ENCODE results near the gene CASKIN1.

CASKIN1 gene

DNA sequence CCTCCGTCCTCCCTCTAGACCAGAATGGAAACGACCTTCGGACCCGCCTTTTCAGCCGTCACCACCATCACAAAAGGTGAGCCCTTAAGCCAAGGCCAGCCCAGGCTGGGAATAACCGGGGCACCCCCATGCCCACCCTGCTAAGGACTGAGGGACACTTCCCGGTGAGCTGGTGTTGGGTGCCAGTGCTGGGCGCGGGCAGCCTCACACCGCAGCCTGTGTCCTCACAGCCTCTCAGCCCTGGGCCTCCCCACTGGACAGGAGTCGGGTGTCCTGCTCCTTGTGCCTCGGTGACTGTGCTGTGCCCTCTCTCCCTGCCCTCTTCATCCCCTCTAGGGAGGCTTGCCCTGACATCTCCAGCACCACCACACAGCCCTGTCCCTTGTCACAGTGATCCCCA lies 30.5 kb downstream of the CASKIN1 start:
- Histone ChIP-seq H2AFZ (ENCODE audit: low read length) (no peak overlapping the region), H3K27me3 (ENCODE audit: insufficient read depth, low read length) (no peaks in the 10 kb centered on the region), H3K9me3 (ENCODE audit: low read length) (no peaks in the 10 kb centered on the region), H3K79me2 (ENCODE audit: insufficient read depth, low read length) (no peaks in the 10 kb centered on the region), H3K36me3 (ENCODE audit: insufficient read depth, low read length) (peaks cover 37% of the 10 kb centered on the region), H3F3A (ENCODE audit: insufficient read depth, low read length) (no peaks in the 10 kb centered on the region), H3K27ac (ENCODE audit: low read depth, low read length, poor library complexity, severe bottlenecking) (no peak overlapping the region), H3K9ac (ENCODE audit: low read length) (no peak overlapping the region), H3K4me3 (ENCODE audit: low read depth, low read length, poor library complexity, severe bottlenecking) (no peak overlapping the region), H4K20me1 (ENCODE audit: insufficient read depth, low read length) (no peaks in the 10 kb centered on the region), H3K4me2 (ENCODE audit: low read length) (no peak overlapping the region), H3K4me1 (ENCODE audit: insufficient read depth, low read length, severe bottlenecking) (peaks cover 5% of the 10 kb centered on the region), H3K9me2 (ENCODE audit: low read depth, low read length) (no peaks in the 10 kb centered on the region)
- TF ChIP-seq CTCF (IDR thresholded peaks at IDR 0.05; ENCODE audit: low read length) (no peak), EZH2 (IDR thresholded peaks at IDR 0.05; ENCODE audit: borderline replicate concordance, low read length) (no peak)

GRCh38 chr16:2163211-2163881 lies 33.1 kb downstream of the CASKIN1 start:
- Histone ChIP-seq H3K4me1 (ENCODE audit: insufficient read depth, low read length, severe bottlenecking) (peaks cover 29% of the 10 kb centered on the region), H3K4me2 (ENCODE audit: low read length) (no peak overlapping the region), H3K79me2 (ENCODE audit: insufficient read depth, low read length) (no peaks in the 10 kb centered on the region), H3K27me3 (ENCODE audit: insufficient read depth, low read length) (no peaks in the 10 kb centered on the region), H3K9me2 (ENCODE audit: low read depth, low read length) (no peaks in the 10 kb centered on the region), H3K4me3 (ENCODE audit: low read depth, low read length, poor library complexity, severe bottlenecking) (no peak overlapping the region), H4K20me1 (ENCODE audit: insufficient read depth, low read length) (no peaks in the 10 kb centered on the region), H3K9ac (ENCODE audit: low read length) (no peak overlapping the region), H2AFZ (ENCODE audit: low read length) (no peak overlapping the region), H3K36me3 (ENCODE audit: insufficient read depth, low read length) (peaks cover 37% of the 10 kb centered on the region), H3K27ac (ENCODE audit: low read depth, low read length, poor library complexity, severe bottlenecking) (no peak overlapping the region), H3K9me3 (ENCODE audit: low read length) (no peaks in the 10 kb centered on the region), H3F3A (ENCODE audit: insufficient read depth, low read length) (no peaks in the 10 kb centered on the region)
- TF ChIP-seq EZH2 (IDR thresholded peaks at IDR 0.05; ENCODE audit: borderline replicate concordance, low read length) (no peak), CTCF (IDR thresholded peaks at IDR 0.05; ENCODE audit: low read length) (no peak)

GRCh38 chr16:2162676-2163118 lies 33.7 kb downstream of the CASKIN1 start:
- Histone ChIP-seq H3K9me3 (ENCODE audit: low read length) (no peaks in the 10 kb centered on the region), H3K9ac (ENCODE audit: low read length) (no peak overlapping the region), H3K9me2 (ENCODE audit: low read depth, low read length) (no peaks in the 10 kb centered on the region), H3F3A (ENCODE audit: insufficient read depth, low read length) (no peaks in the 10 kb centered on the region), H3K4me2 (ENCODE audit: low read length) (no peak overlapping the region), H3K4me1 (ENCODE audit: insufficient read depth, low read length, severe bottlenecking) (peaks cover 35% of the 10 kb centered on the region), H3K27me3 (ENCODE audit: insufficient read depth, low read length) (no peaks in the 10 kb centered on the region), H4K20me1 (ENCODE audit: insufficient read depth, low read length) (no peaks in the 10 kb centered on the region), H2AFZ (ENCODE audit: low read length) (no peak overlapping the region), H3K36me3 (ENCODE audit: insufficient read depth, low read length) (peaks cover 31% of the 10 kb centered on the region), H3K27ac (ENCODE audit: low read depth, low read length, poor library complexity, severe bottlenecking) (no peak overlapping the region), H3K79me2 (ENCODE audit: insufficient read depth, low read length) (no peaks in the 10 kb centered on the region), H3K4me3 (ENCODE audit: low read depth, low read length, poor library complexity, severe bottlenecking) (no peak overlapping the region)
- no peak for TF ChIP-seq EZH2 (IDR thresholded peaks at IDR 0.05; ENCODE audit: borderline replicate concordance, low read length)
- TF ChIP-seq CTCF (IDR thresholded peaks at IDR 0.05; ENCODE audit: low read length): no peak
